HCT116 (cell line): ENCODE results near the gene LASP1. TPM values are rescaled to one million over a fixed set of nuclear protein-coding genes. Genes with fewer than 3 reads are reported as not detected.

ENCODE experiments used
- ATAC-seq: fragments of 200-7000 bp; cut with Tn5 transposase; 2 replicates; pipeline ENCODE4 v1.9.1; 2020; ENCODE audit warnings: mild to moderate bottlenecking, moderate library complexity
- BruUV-seq: library from RNA; stranded (reverse); fragments of 400-500 nt; replicated peaks from 2 replicates; lab custom pipeline; 2021; lab: Mats Ljungman, UMichigan
- CTCF ChIA-PET: fragments of 300-600 bp; sonication (Branson Sonifier 250); formaldehyde crosslinking; loops from one replicate; lab custom pipeline; 2021; ENCODE audit warnings: antibody characterized with exemption; lab: Charles Lee
- POLR2A ChIA-PET: fragments of 300-600, 350-600 bp; sonication (Branson Sonifier 250); formaldehyde crosslinking; loops from one replicate; lab custom pipeline; 2021; ENCODE audit warnings: antibody characterized with exemption; lab: Charles Lee
- RAD21 ChIA-PET, 2 experiments: fragments of 300-600 bp; sonication (Branson Sonifier 250); formaldehyde crosslinking; loops; one replicate each; lab custom pipeline; 2023; ENCODE audit warnings: low total read pairs in 2 of 2; ENCODE audit not compliant: uncharacterized antibody in 2 of 2, unreplicated experiment in 2 of 2, low non-redundant PET in 1 of 2; lab: Charles Lee
- DNase-seq: peaks from one replicate; pipeline ENCODE4 v3.0.0-alpha.2; 2010; ENCODE audit warnings: low read depth, low spot score
- H2AFZ ChIP-seq: fragments of 200-600 bp; shearing (Covaris generic), sonication (generic); 2 replicates; pipeline ENCODE4 v1.6.1; 2017; ENCODE audit warnings: low read depth, mixed run types, mixed read lengths, antibody characterized with exemption, low read length; ENCODE audit not compliant: poor library complexity, severe bottlenecking
- H3K27ac ChIP-seq: 2 replicates; pipeline ENCODE4 v1.5.1; 2012; ENCODE audit warnings: low read depth, low read length
- H3K27me3 ChIP-seq: fragments of 200-600 bp; sonication (generic); 2 replicates; pipeline ENCODE4 v1.6.1; 2016; ENCODE audit warnings: mixed run types, low read length, mixed read lengths; ENCODE audit not compliant: insufficient read depth
- H3K36me3 ChIP-seq, 2 experiments: fragments of 200-500 bp in 1 of 2; fragments of 200-600 bp in 1 of 2; sonication (Bioruptor generic) in 1 of 2; sonication (generic) in 1 of 2; 2 replicates each; pipeline versions ENCODE4 v1.5.1 to v1.6.1; 2014 to 2016; ENCODE audit warnings: low read length in 2 of 2, inconsistent platforms in 1 of 2, mixed read lengths in 1 of 2, mixed run types in 1 of 2; ENCODE audit not compliant: insufficient read depth in 2 of 2, control insufficient read depth in 1 of 2
- H3K4me1 ChIP-seq, 2 experiments: fragments of 200-600 bp in 1 of 2; sonication (generic) in 1 of 2; 2 replicates each; pipeline versions ENCODE4 v1.5.1 to v1.6.1; 2012 to 2017; ENCODE audit warnings: low read length in 2 of 2, inconsistent platforms in 1 of 2, mild to moderate bottlenecking in 1 of 2, mixed read lengths in 1 of 2, mixed run types in 1 of 2, moderate library complexity in 1 of 2; ENCODE audit not compliant: insufficient read depth in 2 of 2, control insufficient read depth in 1 of 2
- H3K4me2 ChIP-seq: fragments of 200-600 bp; sonication (generic); 2 replicates; pipeline ENCODE4 v1.6.1; 2017; ENCODE audit warnings: mixed run types, low read length, mixed read lengths
- H3K4me3 ChIP-seq, 2 experiments: fragments of 200-600 bp in 1 of 2; sonication (generic) in 1 of 2; replicated peaks in 1 of 2; 2 replicates each; pipeline ENCODE4 v1.5.1; 2011 to 2016; ENCODE audit warnings: low read length in 2 of 2, control low read depth in 1 of 2, low read depth in 1 of 2, mild to moderate bottlenecking in 1 of 2, mixed read lengths in 1 of 2, mixed run types in 1 of 2
- H3K79me2 ChIP-seq: fragments of 200-600 bp; sonication (generic); 2 replicates; pipeline ENCODE4 v1.6.1; 2017; ENCODE audit warnings: mild to moderate bottlenecking, mixed run types, low read length, moderate library complexity, mixed read lengths; ENCODE audit not compliant: insufficient read depth
- H3K9ac ChIP-seq: fragments of 200-600 bp; sonication (generic); 2 replicates; pipeline ENCODE4 v1.6.1; 2016; ENCODE audit warnings: low read length, mixed read lengths
- H3K9me2 ChIP-seq: fragments of 200-600 bp; sonication (generic), shearing (Covaris generic); 2 replicates; pipeline ENCODE4 v1.6.1; 2017; ENCODE audit warnings: mixed run types, mild to moderate bottlenecking, moderate library complexity; ENCODE audit not compliant: insufficient read depth
- H3K9me3 ChIP-seq, 2 experiments: fragments of 200-500 bp in 1 of 2; fragments of 200-600 bp in 1 of 2; sonication (Bioruptor generic) in 1 of 2; sonication (generic) in 1 of 2; 2 replicates each; pipeline ENCODE4 v1.6.1; 2014 to 2017; ENCODE audit warnings: low read length in 2 of 2, mixed read lengths in 2 of 2, inconsistent platforms in 1 of 2, low read depth in 1 of 2, mild to moderate bottlenecking in 1 of 2, mixed run types in 1 of 2, moderate library complexity in 1 of 2; ENCODE audit not compliant: control insufficient read depth in 1 of 2, insufficient read depth in 1 of 2
- H4K20me1 ChIP-seq: fragments of 200-600 bp; sonication (generic), shearing (Covaris generic); 2 replicates; pipeline ENCODE4 v1.6.1; 2017; ENCODE audit warnings: mixed run types, mild to moderate bottlenecking, moderate library complexity; ENCODE audit not compliant: insufficient read depth
- EGR1 ChIP-seq: IDR thresholded peaks from 2 replicates; pipeline ENCODE4 v1.6.1; 2012; ENCODE audit warnings: low read depth
- RAD21 ChIP-seq: IDR thresholded peaks from 2 replicates; pipeline ENCODE4 v1.6.1; 2012; ENCODE audit warnings: low read depth, mild to moderate bottlenecking
- SP1 ChIP-seq: IDR thresholded peaks from 2 replicates; pipeline ENCODE4 v1.6.1; 2012; ENCODE audit warnings: low read depth
- TCF7L2 ChIP-seq: IDR thresholded peaks from 2 replicates; pipeline ENCODE4 v1.7.0; 2011; ENCODE audit warnings: borderline replicate concordance, inconsistent platforms; ENCODE audit not compliant: insufficient read depth, insufficient read length; ENCODE audit errors: extremely low read depth
- YY1 ChIP-seq: IDR thresholded peaks from 2 replicates; pipeline ENCODE4 v1.6.1; 2011; ENCODE audit warnings: low read length, low read depth, moderate library complexity, mild to moderate bottlenecking; ENCODE audit not compliant: insufficient replicate concordance; ENCODE audit errors: extremely low read depth
- intact Hi-C: fragments of 100-400 bp; cut with micrococcal nuclease; formaldehyde crosslinking; loops from 2 replicates; pipeline ENCODE4 v1.10.0; 2022
- total RNA-seq: library from RNA; stranded (reverse); gene quantifications from one replicate; pipeline ENCODE4 v1.2.1, GENCODE V29; 2021; ENCODE audit not compliant: unreplicated experiment
- TF ChIP-seq, protein P1 (sequence below), 3 experiments: fragments of 200-600 bp in 1 of 3; sonication (generic) in 1 of 3; IDR thresholded peaks in 2 of 3; conservative IDR thresholded peaks in 1 of 3; 2 replicates each; pipeline ENCODE4 v1.5.1; 2012 to 2017; ENCODE audit warnings: low read depth in 2 of 3, low read length in 2 of 3, antibody characterized with exemption in 1 of 3, borderline replicate concordance in 1 of 3, control low read depth in 1 of 3, mild to moderate bottlenecking in 1 of 3, mixed read lengths in 1 of 3, mixed run types in 1 of 3, moderate library complexity in 1 of 3; ENCODE audit not compliant: insufficient read depth in 1 of 3

Gene LASP1
- total RNA-seq, 1 experiment from 2014 or later, result 149 TPM

- ATAC-seq (peak; percentile 43; the same call in 1 of the 2 replicates), DNase-seq (no peak)
- Histone ChIP-seq H3K27ac (no peak overlapping the region), H4K20me1 (no peaks in the 10 kb centered on the region), H3K4me3 (no peak overlapping the region), H3K9me2 (no peaks in the 10 kb centered on the region), H3K27me3 (no peaks in the 10 kb centered on the region), H3K4me2 (no peak overlapping the region), H2AFZ (peak overlapping the region; percentile 77), H3K9me3 (no peaks in the 10 kb centered on the region)
- POLR2A ChIA-PET, result interaction anchor here (1.4 kb wide), 1 partner anchor 183 kb away, joined by 4 read pairs; no protein-coding TSS in a partner anchor
- no TSS peak for BruUV-seq
- RAD21 ChIA-PET, result no interaction called here
- CTCF ChIA-PET, result interaction anchor here (0.6 to 1.6 kb wide), 4 partner anchors 12 to 274 kb away, joined by 4 to 8 read pairs (median 4); no protein-coding TSS in a partner anchor
- TF ChIP-seq RAD21 (no peak), TCF7L2 (no peak), SP1 (no peak), EGR1 (no peak)
- TF ChIP-seq, protein P1, sequence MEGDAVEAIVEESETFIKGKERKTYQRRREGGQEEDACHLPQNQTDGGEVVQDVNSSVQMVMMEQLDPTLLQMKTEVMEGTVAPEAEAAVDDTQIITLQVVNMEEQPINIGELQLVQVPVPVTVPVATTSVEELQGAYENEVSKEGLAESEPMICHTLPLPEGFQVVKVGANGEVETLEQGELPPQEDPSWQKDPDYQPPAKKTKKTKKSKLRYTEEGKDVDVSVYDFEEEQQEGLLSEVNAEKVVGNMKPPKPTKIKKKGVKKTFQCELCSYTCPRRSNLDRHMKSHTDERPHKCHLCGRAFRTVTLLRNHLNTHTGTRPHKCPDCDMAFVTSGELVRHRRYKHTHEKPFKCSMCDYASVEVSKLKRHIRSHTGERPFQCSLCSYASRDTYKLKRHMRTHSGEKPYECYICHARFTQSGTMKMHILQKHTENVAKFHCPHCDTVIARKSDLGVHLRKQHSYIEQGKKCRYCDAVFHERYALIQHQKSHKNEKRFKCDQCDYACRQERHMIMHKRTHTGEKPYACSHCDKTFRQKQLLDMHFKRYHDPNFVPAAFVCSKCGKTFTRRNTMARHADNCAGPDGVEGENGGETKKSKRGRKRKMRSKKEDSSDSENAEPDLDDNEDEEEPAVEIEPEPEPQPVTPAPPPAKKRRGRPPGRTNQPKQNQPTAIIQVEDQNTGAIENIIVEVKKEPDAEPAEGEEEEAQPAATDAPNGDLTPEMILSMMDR (IDR thresholded peaks at IDR 0.05 in 2 of 3, conservative IDR thresholded peaks at IDR 0.05 in 1 of 3; ENCODE audit: borderline replicate concordance in 1 of 3, insufficient read depth in 1 of 3, low read depth in 2 of 3, low read length in 2 of 3), result peak in 2 of 3 experiments; percentile 18 to 31; a peak in 2 of 6 replicates
- TF ChIP-seq, all 23 proteins: peak for 1
- Histone ChIP-seq H3K9ac (no peak overlapping the region), H3K4me1 (peaks cover 11 to 12% of the 10 kb centered on the region in 2 experiments), H3K36me3 (no peaks in the 10 kb centered on the region), H3K79me2 (no peaks in the 10 kb centered on the region)
- intact Hi-C loops, result no loop called here
These were observed 100.3 kb downstream of the LASP1 start for GRCh38 chr17:38970128-38970527.

DNA sequence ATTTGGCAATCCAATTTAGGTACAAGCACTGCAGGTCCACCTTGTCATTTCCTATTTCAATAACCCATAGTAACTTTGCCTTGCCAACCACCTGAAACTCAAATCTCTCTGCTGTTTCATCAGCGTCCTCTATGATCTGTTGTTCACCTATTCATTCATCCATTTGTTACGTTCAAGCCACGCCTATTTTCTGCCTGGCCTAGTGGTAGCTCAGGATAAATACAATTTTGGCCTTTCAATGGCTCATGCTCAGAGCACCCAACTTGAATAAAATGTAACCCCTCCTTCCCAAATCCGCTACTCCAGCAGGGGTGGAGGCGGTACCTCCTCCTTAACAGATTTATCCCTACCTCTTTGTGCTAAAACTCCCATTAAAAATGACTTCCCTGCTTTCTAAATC is 100.9 kb downstream of the LASP1 start:
- Histone ChIP-seq H3K36me3 (no peaks in the 10 kb centered on the region), H3K9me3 (no peaks in the 10 kb centered on the region), H3K27ac (no peak overlapping the region), H3K79me2 (no peaks in the 10 kb centered on the region), H3K4me3 (no peak overlapping the region), H3K4me1 (peaks cover 14 to 18% of the 10 kb centered on the region in 2 experiments), H2AFZ (peak overlapping the region; percentile 77), H4K20me1 (no peaks in the 10 kb centered on the region), H3K9ac (no peak overlapping the region), H3K9me2 (no peaks in the 10 kb centered on the region), H3K27me3 (no peaks in the 10 kb centered on the region), H3K4me2 (0 out of 2 replicates have a peak overlapping the region, but pooled peaks have one; percentile 8)
- no peak for TF ChIP-seq YY1
- TF ChIP-seq, protein P1 (IDR thresholded peaks at IDR 0.05 in 2 of 3, conservative IDR thresholded peaks at IDR 0.05 in 1 of 3; ENCODE audit: borderline replicate concordance in 1 of 3, insufficient read depth in 1 of 3, low read depth in 2 of 3, low read length in 2 of 3), result peak in 1 of 3 experiments; percentile 5; a peak in 1 of 6 replicates
- RAD21 ChIA-PET, result no interaction called here
- ATAC-seq (peak; percentile 58), DNase-seq (no peak)
- CTCF ChIA-PET, result interaction anchor here (0.6 to 1.6 kb wide), 4 partner anchors 12 to 273 kb away, joined by 4 to 8 read pairs (median 4); no protein-coding TSS in a partner anchor
- BruUV-seq, result no TSS peak
- POLR2A ChIA-PET, result interaction anchor here (1.4 kb wide), 1 partner anchor 182 kb away, joined by 4 read pairs; no protein-coding TSS in a partner anchor
- intact Hi-C loops, result no loop called here
